Amniotic epithelial cell (primary cell): ENCODE measurements around the gene ZYG11A.

Experiments used
- DNase-seq: peaks from one replicate; pipeline ENCODE4 v3.0.0-alpha.2; 2010; ENCODE audit warnings: low read depth

Gene ZYG11A

GRCh38 chr1:52877554-52877953, 35.0 kb downstream of the ZYG11A start:
- no peak for DNase-seq

GRCh38 chr1:52880206-52880605, 37.6 kb downstream of the ZYG11A start:
- DNase-seq, result no peak

- DNase-seq, result no peak
These were observed 44.9 kb downstream of the ZYG11A start for GRCh38 chr1:52887483-52887882.

GRCh38 chr1:52892424-52893215, 50.1 kb downstream of the ZYG11A start:
- no peak for DNase-seq

GRCh38 chr1:52899445-52899894, 56.9 kb downstream of the ZYG11A start:
- DNase-seq, result no peak

- no peak for DNase-seq
These were observed 57.8 kb downstream of the ZYG11A start for GRCh38 chr1:52900402-52900801.

GRCh38 chr1:52901384-52901783, 58.8 kb downstream of the ZYG11A start:
- DNase-seq, result no peak

- DNase-seq, result no peak
These were observed 61.8 kb downstream of the ZYG11A start for GRCh38 chr1:52904208-52904926.

GRCh38 chr1:52904927-52905698, 62.6 kb downstream of the ZYG11A start:
- DNase-seq, result no peak

GRCh38 chr1:52906135-52906603, 63.6 kb downstream of the ZYG11A start:
- no peak for DNase-seq

- DNase-seq, result peak; percentile 42
These were observed 64.7 kb downstream of the ZYG11A start for GRCh38 chr1:52907068-52907811.

- no peak for DNase-seq
These were observed 65.2 kb downstream of the ZYG11A start for GRCh38 chr1:52907812-52908153.

GRCh38 chr1:52911541-52911940, 69.0 kb downstream of the ZYG11A start:
- no peak for DNase-seq

- no peak for DNase-seq
These were observed 70.5 kb downstream of the ZYG11A start for GRCh38 chr1:52913014-52913413.

GRCh38 chr1:52913537-52913936, 71.0 kb downstream of the ZYG11A start:
- DNase-seq, result no peak

- DNase-seq, result no peak
These were observed 71.9 kb downstream of the ZYG11A start for GRCh38 chr1:52914463-52914862.

GRCh38 chr1:52915211-52915854, 72.8 kb downstream of the ZYG11A start:
- no peak for DNase-seq

- no peak for DNase-seq
These were observed 73.3 kb downstream of the ZYG11A start for GRCh38 chr1:52915855-52916220.

GRCh38 chr1:52916241-52916975, 73.8 kb downstream of the ZYG11A start:
- DNase-seq, result no peak

- no peak for DNase-seq
These were observed 74.6 kb downstream of the ZYG11A start for GRCh38 chr1:52917156-52917555.

GRCh38 chr1:52917581-52917980, 75.0 kb downstream of the ZYG11A start:
- DNase-seq, result no peak
